Natural killer cell (primary cell): ENCODE results near the gene FAM83F. TPM values are rescaled to one million over a fixed set of nuclear protein-coding genes. Genes with fewer than 3 reads are reported as not detected.

Experiments used
- ATAC-seq, 3 donors: fragments of 150-1000 bp in 2 of 3; fragments of 200-7000 bp in 1 of 3; cut with Tn5 transposase; 1 replicate in 1 of 3; 2 replicates in 2 of 3; pipeline ENCODE4 v1.10.0; 2021; ENCODE audit warnings: mild to moderate bottlenecking in 2 of 3, moderate library complexity in 2 of 3
- DNase-seq, 2 donors: peaks; one replicate each; pipeline versions ENCODE4 v3.0.0 to v3.0.0-alpha.2; 2013 to 2021; ENCODE audit warnings: mixed read lengths in 1 of 2
- H3K27ac ChIP-seq: one replicate; pipeline ENCODE4 v1.5.1; 2013; ENCODE audit warnings: mild to moderate bottlenecking, low read length
- H3K27me3 ChIP-seq: one replicate; pipeline ENCODE4 v1.6.1; 2013; ENCODE audit warnings: low read length; ENCODE audit not compliant: control insufficient read depth, insufficient read depth
- H3K36me3 ChIP-seq: one replicate; pipeline ENCODE4 v1.6.1; 2013; ENCODE audit warnings: low read length; ENCODE audit not compliant: control insufficient read depth, insufficient read depth
- H3K4me1 ChIP-seq: one replicate; pipeline ENCODE4 v1.6.1; 2013; ENCODE audit warnings: low read length; ENCODE audit not compliant: control insufficient read depth, insufficient read depth
- H3K4me3 ChIP-seq: one replicate; pipeline ENCODE4 v1.5.1; 2013; ENCODE audit warnings: low read length
- H3K9me3 ChIP-seq: one replicate; pipeline ENCODE4 v1.6.1; 2013; ENCODE audit warnings: low read length; ENCODE audit not compliant: control insufficient read depth, insufficient read depth
- H3K27ac Mint-ChIP-seq, 2 donors: one replicate each; pipeline ENCODE4 v1.8.0; 2022; ENCODE audit warnings: mild to moderate bottlenecking in 2 of 2, mixed read lengths in 2 of 2, moderate library complexity in 1 of 2
- H3K27me3 Mint-ChIP-seq, 2 donors: one replicate each; pipeline ENCODE4 v1.8.0; 2022; ENCODE audit warnings: low read depth in 2 of 2, mixed read lengths in 2 of 2
- H3K36me3 Mint-ChIP-seq: one replicate; pipeline ENCODE4 v1.8.0; 2022; ENCODE audit warnings: mixed read lengths
- H3K4me1 Mint-ChIP-seq, 2 donors: one replicate each; pipeline ENCODE4 v1.8.0; 2022; ENCODE audit warnings: mixed read lengths in 2 of 2
- H3K4me3 Mint-ChIP-seq: one replicate; pipeline ENCODE4 v1.8.0; 2022; ENCODE audit warnings: mild to moderate bottlenecking, moderate library complexity, mixed read lengths
- H3K9me3 Mint-ChIP-seq, 2 donors: one replicate each; pipeline ENCODE4 v1.8.0; 2022; ENCODE audit warnings: mixed read lengths in 2 of 2
- WGBS: methylation state at CpG from one replicate; pipeline ENCODE4 v1.1.7; 2013; ENCODE audit warnings: missing lambda C conversion rate; ENCODE audit not compliant: insufficient coverage; 5-methylcytosine and 5-hydroxymethylcytosine counted together
- intact Hi-C: fragments of 100-400 bp; cut with micrococcal nuclease; formaldehyde crosslinking; loops from one replicate; pipeline ENCODE4 v1.14.2; 2022
- total RNA-seq, 4 donors: library from RNA; stranded (reverse); fragments of 120-200 nt in 1 of 4; gene quantifications; one replicate each; pipeline versions ENCODE4 v1.2.3 to v1.2.4, GENCODE V29; 2013 to 2022
- TF ChIP-seq, protein P1 (sequence below): fragments of 200-600 bp; IDR thresholded peaks from one replicate; pipeline ENCODE4 v1.8.0; 2022; ENCODE audit warnings: antibody characterized with exemption

Gene FAM83F
- total RNA-seq, 3 donors from 2014 or later (not counting 1 experiment from before 2014, with no cell fraction given), result 1.0 to 7.5 TPM; not detected in 1

DNA sequence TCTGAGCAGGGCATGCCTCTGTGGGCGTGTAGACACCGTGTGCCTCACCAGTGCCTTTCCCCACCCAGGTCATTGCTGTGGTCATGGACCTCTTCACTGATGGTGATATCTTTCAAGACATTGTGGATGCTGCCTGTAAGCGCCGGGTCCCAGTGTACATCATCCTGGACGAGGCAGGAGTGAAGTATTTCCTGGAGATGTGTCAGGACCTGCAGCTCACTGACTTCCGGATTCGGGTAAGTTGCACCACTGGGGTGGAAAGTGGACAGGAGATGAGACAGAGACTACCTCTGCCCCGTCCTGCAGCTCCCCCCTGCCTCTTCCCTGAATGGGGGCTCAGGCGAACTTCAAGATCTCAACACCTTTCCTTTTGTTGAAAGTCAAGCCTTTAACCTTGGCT is 24.3 kb downstream of the FAM83F start:
- no peak for DNase-seq
- Mint-ChIP-seq H3K36me3 (no peaks in the 10 kb centered on the region), H3K27ac (no peak overlapping the region), H3K4me3 (no peak overlapping the region), H3K27me3 (peaks cover 0 to 8% of the 10 kb centered on the region in 2 donors), H3K4me1 (no peaks in the 10 kb centered on the region), H3K9me3 (no peaks in the 10 kb centered on the region)
- Histone ChIP-seq H3K9me3 (no peaks in the 10 kb centered on the region), H3K27me3 (no peaks in the 10 kb centered on the region), H3K4me3 (no peak overlapping the region), H3K4me1 (no peaks in the 10 kb centered on the region), H3K27ac (no peak overlapping the region), H3K36me3 (no peaks in the 10 kb centered on the region)
- intact Hi-C loops, result no loop called here
- 93% methylated on average over 9 of the region's 9 CpGs for WGBS
- TF ChIP-seq, protein P1, sequence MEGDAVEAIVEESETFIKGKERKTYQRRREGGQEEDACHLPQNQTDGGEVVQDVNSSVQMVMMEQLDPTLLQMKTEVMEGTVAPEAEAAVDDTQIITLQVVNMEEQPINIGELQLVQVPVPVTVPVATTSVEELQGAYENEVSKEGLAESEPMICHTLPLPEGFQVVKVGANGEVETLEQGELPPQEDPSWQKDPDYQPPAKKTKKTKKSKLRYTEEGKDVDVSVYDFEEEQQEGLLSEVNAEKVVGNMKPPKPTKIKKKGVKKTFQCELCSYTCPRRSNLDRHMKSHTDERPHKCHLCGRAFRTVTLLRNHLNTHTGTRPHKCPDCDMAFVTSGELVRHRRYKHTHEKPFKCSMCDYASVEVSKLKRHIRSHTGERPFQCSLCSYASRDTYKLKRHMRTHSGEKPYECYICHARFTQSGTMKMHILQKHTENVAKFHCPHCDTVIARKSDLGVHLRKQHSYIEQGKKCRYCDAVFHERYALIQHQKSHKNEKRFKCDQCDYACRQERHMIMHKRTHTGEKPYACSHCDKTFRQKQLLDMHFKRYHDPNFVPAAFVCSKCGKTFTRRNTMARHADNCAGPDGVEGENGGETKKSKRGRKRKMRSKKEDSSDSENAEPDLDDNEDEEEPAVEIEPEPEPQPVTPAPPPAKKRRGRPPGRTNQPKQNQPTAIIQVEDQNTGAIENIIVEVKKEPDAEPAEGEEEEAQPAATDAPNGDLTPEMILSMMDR, result no peak
- ATAC-seq, result no peak

DNA sequence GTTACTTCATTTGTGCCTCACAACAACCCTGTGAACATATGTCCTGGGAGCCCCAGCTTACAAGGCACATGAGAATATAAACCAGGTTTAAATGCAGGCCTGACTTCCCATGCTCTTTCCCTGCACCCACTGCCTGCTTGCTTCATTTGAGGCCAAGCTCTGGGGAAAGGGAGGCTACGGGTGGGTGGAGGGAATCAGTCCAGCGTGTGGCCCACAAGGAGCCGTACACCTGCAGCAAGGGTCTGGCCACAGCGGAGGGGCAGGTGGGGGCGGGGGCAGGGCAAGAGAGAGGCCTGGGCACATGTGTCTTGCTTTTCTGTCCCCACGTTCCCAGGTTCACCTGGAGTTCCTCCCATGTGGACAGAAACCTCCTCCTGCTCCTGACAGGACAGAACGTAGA is 26.2 kb downstream of the FAM83F start:
- 91% methylated on average over 7 of the region's 7 CpGs for WGBS
- no peak for ATAC-seq
- DNase-seq, result no peak
- H3K36me3 ChIP-seq, result no peaks in the 10 kb centered on the region
- H3K27ac Mint-ChIP-seq, result no peak overlapping the region
- no peaks in the 10 kb centered on the region for H3K9me3 Mint-ChIP-seq
- no peaks in the 10 kb centered on the region for H3K27me3 ChIP-seq
- H3K4me1 Mint-ChIP-seq, result no peaks in the 10 kb centered on the region
- TF ChIP-seq, protein P1, result no peak
- H3K27me3 Mint-ChIP-seq, result no peaks in the 10 kb centered on the region
- intact Hi-C loops, result no loop called here
- no peak overlapping the region for H3K4me3 Mint-ChIP-seq
- H3K9me3 ChIP-seq, result no peaks in the 10 kb centered on the region
- no peak overlapping the region for H3K4me3 ChIP-seq
- H3K27ac ChIP-seq, result no peak overlapping the region
- H3K4me1 ChIP-seq, result peaks cover 7% of the 10 kb centered on the region
- no peaks in the 10 kb centered on the region for H3K36me3 Mint-ChIP-seq

DNA sequence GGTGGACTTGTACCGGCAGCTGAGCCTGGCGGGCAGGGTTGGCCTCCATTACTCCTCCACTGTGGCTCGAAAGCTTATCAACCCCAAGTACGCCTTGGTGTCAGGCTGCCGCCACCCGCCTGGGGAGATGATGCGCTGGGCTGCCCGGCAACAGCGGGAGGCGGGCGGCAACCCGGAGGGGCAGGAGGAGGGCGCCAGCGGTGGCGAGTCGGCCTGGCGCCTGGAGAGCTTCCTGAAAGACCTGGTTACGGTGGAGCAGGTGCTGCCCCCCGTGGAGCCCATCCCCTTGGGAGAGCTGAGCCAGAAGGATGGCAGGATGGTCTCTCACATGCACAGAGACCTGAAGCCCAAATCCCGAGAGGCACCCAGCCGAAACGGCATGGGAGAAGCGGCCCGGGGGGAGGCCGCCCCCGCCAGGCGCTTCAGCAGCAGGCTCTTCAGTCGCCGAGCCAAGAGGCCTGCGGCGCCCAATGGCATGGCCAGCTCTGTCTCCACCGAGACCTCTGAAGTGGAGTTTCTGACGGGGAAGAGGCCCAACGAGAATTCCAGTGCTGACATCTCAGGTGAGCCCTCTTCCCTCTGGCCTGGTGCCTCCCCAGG is 26.7 kb downstream of the FAM83F start:
- DNase-seq, result no peak
- H3K36me3 ChIP-seq, result no peaks in the 10 kb centered on the region
- H3K9me3 ChIP-seq, result no peaks in the 10 kb centered on the region
- H3K27me3 ChIP-seq, result no peaks in the 10 kb centered on the region
- TF ChIP-seq, protein P1, result no peak
- peaks cover 7% of the 10 kb centered on the region for H3K4me1 ChIP-seq
- Mint-ChIP-seq H3K27ac (no peak overlapping the region), H3K4me3 (no peak overlapping the region), H3K4me1 (no peaks in the 10 kb centered on the region), H3K36me3 (no peaks in the 10 kb centered on the region), H3K27me3 (no peaks in the 10 kb centered on the region), H3K9me3 (no peaks in the 10 kb centered on the region)
- ATAC-seq, result no peak
- no peak overlapping the region for H3K27ac ChIP-seq
- intact Hi-C loops, result no loop called here
- no peak overlapping the region for H3K4me3 ChIP-seq
- WGBS, result 94% methylated on average over 34 of the region's 34 CpGs
